HG03439 (cell line): Measurements from ENCODE around the gene SPSB1.

Source experiments
- ATAC-seq: cut with Tn5 transposase; IDR thresholded peaks from one replicate; pipeline ENCODE4 v1.9.1; 2021; ENCODE audit warnings: mild to moderate bottlenecking, moderate library complexity; ENCODE audit not compliant: unreplicated experiment

Gene SPSB1

GRCh38 chr1:9317591-9318417 is 25.1 kb downstream of the SPSB1 start:
- no peak for ATAC-seq

- no peak for ATAC-seq
Measured at GRCh38 chr1:9319208-9319788, 26.6 kb downstream of the SPSB1 start.

- no peak for ATAC-seq
Measured at GRCh38 chr1:9319789-9320519, 27.3 kb downstream of the SPSB1 start.

- no peak for ATAC-seq
Measured at GRCh38 chr1:9320520-9321479, 28.1 kb downstream of the SPSB1 start.

GRCh38 chr1:9321480-9321849 is 28.8 kb downstream of the SPSB1 start:
- ATAC-seq: no peak

- ATAC-seq: no peak
Measured at GRCh38 chr1:9321986-9322660, 29.4 kb downstream of the SPSB1 start.

- ATAC-seq: no peak
Measured at GRCh38 chr1:9322661-9323244, 30.1 kb downstream of the SPSB1 start.

- ATAC-seq: no peak
Measured at GRCh38 chr1:9324246-9325096, 31.8 kb downstream of the SPSB1 start.

- no peak for ATAC-seq
Measured at GRCh38 chr1:9326596-9326995, 33.9 kb downstream of the SPSB1 start.

- no peak for ATAC-seq
Measured at GRCh38 chr1:9328201-9328600, 35.5 kb downstream of the SPSB1 start.

- no peak for ATAC-seq
Measured at GRCh38 chr1:9328715-9329114, 36.0 kb downstream of the SPSB1 start.

GRCh38 chr1:9331016-9331415 is 38.3 kb downstream of the SPSB1 start:
- no peak for ATAC-seq

- no peak for ATAC-seq
Measured at GRCh38 chr1:9331558-9332346, 39.1 kb downstream of the SPSB1 start.

GRCh38 chr1:9332513-9333143 is 39.9 kb downstream of the SPSB1 start:
- no peak for ATAC-seq

- ATAC-seq: no peak
Measured at GRCh38 chr1:9338397-9339246, 45.9 kb downstream of the SPSB1 start.

- no peak for ATAC-seq
Measured at GRCh38 chr1:9340172-9340854, 47.6 kb downstream of the SPSB1 start.
